BE2C (cell line): Measurements from ENCODE around the gene FMOD.

Source experiments
- DNase-seq: peaks from one replicate; pipeline ENCODE4 v3.0.0-alpha.2; 2020
- H3K27me3 ChIP-seq: fragments of 250-450 bp; sonication (Bioruptor Pico); 2 replicates; pipeline ENCODE4 v1.5.1; 2020; ENCODE audit warnings: mild to moderate bottlenecking
- H3K36me3 ChIP-seq: fragments of 250-450 bp; sonication (Bioruptor Pico); 2 replicates; pipeline ENCODE4 v1.5.1; 2020; ENCODE audit warnings: mild to moderate bottlenecking
- H3K4me1 ChIP-seq: fragments of 250-450 bp; sonication (Bioruptor Pico); 2 replicates; pipeline ENCODE4 v1.5.1; 2020
- H3K4me3 ChIP-seq: 2 replicates; pipeline ENCODE4 v1.5.1; 2011; ENCODE audit warnings: low read depth, low read length
- H3K9me3 ChIP-seq: fragments of 250-450 bp; sonication (Bioruptor Pico); 2 replicates; pipeline ENCODE4 v1.5.1; 2020
- CTCF ChIP-seq: IDR thresholded peaks from 2 replicates; pipeline ENCODE4 v1.5.1; 2012; ENCODE audit warnings: mild to moderate bottlenecking, low read depth, low read length

The FMOD gene

GRCh38 chr1:203354246-203354645, 3.3 kb upstream of the FMOD start:
- DNase-seq, result no peak
- no peaks in the 10 kb centered on the region for H3K27me3 ChIP-seq
- H3K9me3 ChIP-seq, result no peaks in the 10 kb centered on the region
- H3K4me1 ChIP-seq, result no peaks in the 10 kb centered on the region
- no peak for TF ChIP-seq CTCF
- no peak overlapping the region for H3K4me3 ChIP-seq
- H3K36me3 ChIP-seq, result no peaks in the 10 kb centered on the region

- H3K9me3 ChIP-seq, result no peaks in the 10 kb centered on the region
- no peaks in the 10 kb centered on the region for H3K27me3 ChIP-seq
- H3K4me3 ChIP-seq, result no peak overlapping the region
- H3K4me1 ChIP-seq, result no peaks in the 10 kb centered on the region
- TF ChIP-seq CTCF, result no peak
- no peaks in the 10 kb centered on the region for H3K36me3 ChIP-seq
- DNase-seq, result no peak
These were observed 2.6 kb upstream of the FMOD start for GRCh38 chr1:203353486-203353885.

- H3K36me3 ChIP-seq, result no peaks in the 10 kb centered on the region
- H3K27me3 ChIP-seq, result no peaks in the 10 kb centered on the region
- TF ChIP-seq CTCF, result no peak
- no peaks in the 10 kb centered on the region for H3K4me1 ChIP-seq
- no peak overlapping the region for H3K4me3 ChIP-seq
- DNase-seq, result no peak
- no peaks in the 10 kb centered on the region for H3K9me3 ChIP-seq
These were observed 973 bp downstream of the FMOD start for GRCh38 chr1:203349773-203350524.

GRCh38 chr1:203349166-203349565, 1.8 kb downstream of the FMOD start:
- Histone ChIP-seq H3K27me3 (no peaks in the 10 kb centered on the region), H3K4me1 (no peaks in the 10 kb centered on the region), H3K36me3 (no peaks in the 10 kb centered on the region), H3K9me3 (no peaks in the 10 kb centered on the region), H3K4me3 (no peak overlapping the region)
- DNase-seq, result no peak
- no peak for TF ChIP-seq CTCF

- Histone ChIP-seq H3K4me1 (no peaks in the 10 kb centered on the region; the same call in 1 of the 2 replicates), H3K36me3 (no peaks in the 10 kb centered on the region), H3K9me3 (no peaks in the 10 kb centered on the region), H3K4me3 (no peak overlapping the region), H3K27me3 (no peaks in the 10 kb centered on the region)
- DNase-seq, result no peak
- TF ChIP-seq CTCF, result no peak
These were observed 4.2 kb downstream of the FMOD start for GRCh38 chr1:203346769-203347102.

GRCh38 chr1:203346060-203346768, 4.7 kb downstream of the FMOD start:
- no peak overlapping the region for H3K4me3 ChIP-seq
- no peaks in the 10 kb centered on the region for H3K27me3 ChIP-seq
- DNase-seq, result no peak
- no peaks in the 10 kb centered on the region for H3K9me3 ChIP-seq
- no peak for TF ChIP-seq CTCF
- H3K4me1 ChIP-seq, result no peaks in the 10 kb centered on the region; the same call in 1 of the 2 replicates
- H3K36me3 ChIP-seq, result no peaks in the 10 kb centered on the region
